Stimulated activated CD8-positive, alpha-beta memory T cell treated with anti-CD3 and anti-CD28 coated beads, Interleukin-4, amount 100 ng/mL, for 48 hours (primary cell): ENCODE results near the gene MEF2C.
"Not testable (repeated sequence)": the region's sequence is repeated elsewhere in the genome, so short reads cannot be mapped to it uniquely, and the experiment has no call there.

Experiments
- DNase-seq: peaks from one replicate; pipeline ENCODE4 v3.0.0-alpha.2; 2020

MEF2C gene

GRCh38 chr5:88825584-88826315, 57.2 kb downstream of the MEF2C start:
- DNase-seq: no peak

- DNase-seq: no peak
Observed at GRCh38 chr5:88824892-88825583, 57.9 kb downstream of the MEF2C start.

GRCh38 chr5:88824141-88824540, 58.8 kb downstream of the MEF2C start:
- DNase-seq: no peak

- DNase-seq: no peak
Observed at GRCh38 chr5:88823201-88823600, 59.8 kb downstream of the MEF2C start.

DNA sequence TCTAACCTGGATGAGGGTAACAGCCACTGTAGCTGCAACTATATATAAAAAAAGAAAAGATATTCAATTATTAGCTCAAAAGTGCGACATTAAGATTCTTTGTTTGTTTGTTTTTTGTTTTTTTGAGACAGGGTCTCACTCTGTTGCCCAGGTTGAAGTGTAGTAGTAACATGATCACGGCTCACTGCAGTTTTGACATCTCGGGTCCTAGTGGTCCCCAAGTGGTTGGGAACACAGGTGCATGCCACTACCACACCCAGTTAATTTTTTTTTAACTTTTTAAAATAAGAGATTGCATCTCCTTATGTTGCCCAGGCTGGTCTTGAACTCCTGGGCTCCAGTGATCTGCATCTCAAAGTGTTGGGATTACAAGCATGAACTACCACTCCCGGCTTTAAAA, 61.8 kb downstream of the MEF2C start:
- no peak for DNase-seq

- no peak for DNase-seq
Observed at GRCh38 chr5:88820581-88820980, 62.4 kb downstream of the MEF2C start.

DNA sequence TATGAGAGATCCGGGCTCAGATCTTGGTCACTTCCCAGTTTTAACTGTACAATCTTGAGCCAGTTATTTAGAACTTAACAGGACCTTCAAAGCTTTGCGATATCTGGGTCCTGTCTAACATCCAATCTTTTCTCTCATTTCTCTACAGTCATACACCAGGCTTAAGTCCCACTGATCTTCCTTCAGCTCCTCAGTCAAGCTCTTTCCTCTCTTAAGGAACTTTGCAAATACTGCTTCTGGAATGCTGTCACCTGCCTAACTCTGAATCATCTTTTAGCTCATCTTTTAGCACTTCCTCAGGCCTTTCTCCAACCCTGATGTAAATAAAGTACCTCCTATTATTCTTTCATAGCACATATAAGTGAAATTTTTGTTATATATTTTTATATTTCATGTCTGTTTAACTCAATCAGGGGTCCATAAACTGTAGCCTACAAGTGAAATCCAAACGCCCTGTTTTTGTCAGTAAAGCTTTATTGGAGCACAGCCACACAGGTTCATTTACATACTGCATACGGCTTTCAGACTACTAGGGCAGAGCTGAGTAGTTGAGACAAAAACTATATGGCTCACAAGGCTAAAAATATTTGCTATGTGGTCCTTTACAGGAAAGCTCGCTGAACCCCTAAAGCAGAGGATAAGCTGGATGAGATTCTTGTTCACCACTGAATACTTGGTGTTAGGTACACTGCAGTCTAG, 63.5 kb downstream of the MEF2C start:
- no peak for DNase-seq

- no peak for DNase-seq
Observed at GRCh38 chr5:88818296-88818695, 64.7 kb downstream of the MEF2C start.

DNA sequence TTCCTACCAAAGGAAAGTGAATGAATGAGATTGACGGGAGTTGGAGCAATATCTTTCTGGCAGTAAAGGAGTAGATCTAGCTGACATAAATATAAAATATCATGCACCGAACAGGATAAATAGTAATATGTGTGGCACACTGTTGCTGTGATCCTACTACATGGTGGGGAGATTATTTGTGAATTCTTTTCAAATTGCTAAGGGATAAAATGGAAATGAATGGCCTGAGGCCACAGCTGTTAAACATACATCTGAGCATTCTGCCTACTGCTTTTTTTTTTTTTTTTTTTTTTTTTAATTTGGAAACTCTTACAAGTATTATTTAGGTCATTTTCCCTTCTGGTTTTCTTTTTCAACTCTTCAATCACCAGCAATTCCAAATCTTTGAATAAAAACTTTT, 66.8 kb downstream of the MEF2C start:
- no peak for DNase-seq

DNA sequence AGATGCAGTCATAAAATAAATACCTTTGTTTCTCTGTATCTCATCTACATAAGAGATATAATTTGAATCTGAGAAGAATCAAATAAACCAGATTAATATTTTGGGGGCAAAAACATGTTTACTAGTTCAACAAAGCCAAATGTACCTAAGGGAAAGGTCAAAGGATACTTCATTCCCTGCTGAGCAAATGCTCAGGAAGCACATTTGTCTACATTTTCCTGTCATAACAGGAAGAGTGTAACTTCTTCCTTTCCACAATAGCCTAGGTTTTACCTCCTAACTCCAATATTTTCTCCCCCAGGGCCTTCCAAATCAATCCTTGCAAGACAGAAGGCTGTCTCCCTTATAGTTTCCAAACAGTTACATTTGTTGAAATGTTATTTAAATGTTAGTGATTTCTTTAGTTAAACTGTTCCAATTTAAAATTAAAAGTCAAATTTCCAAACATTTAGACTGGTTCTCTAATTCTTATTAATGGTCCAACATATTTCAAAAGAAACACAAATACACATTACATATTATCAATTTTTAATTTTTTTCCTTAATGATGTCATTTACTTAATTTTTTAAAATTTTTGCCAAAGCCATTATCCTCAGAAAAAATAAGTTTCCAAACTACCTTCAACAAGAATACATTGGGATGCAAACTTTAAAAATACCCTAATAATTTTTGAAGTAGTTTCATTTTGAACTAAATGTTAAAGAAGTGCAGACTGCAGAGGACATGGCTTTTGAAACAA, 67.8 kb downstream of the MEF2C start:
- no peak for DNase-seq

GRCh38 chr5:88813805-88814575, 69.0 kb downstream of the MEF2C start:
- DNase-seq: no peak

GRCh38 chr5:88813244-88813643, 69.7 kb downstream of the MEF2C start:
- no peak for DNase-seq

DNA sequence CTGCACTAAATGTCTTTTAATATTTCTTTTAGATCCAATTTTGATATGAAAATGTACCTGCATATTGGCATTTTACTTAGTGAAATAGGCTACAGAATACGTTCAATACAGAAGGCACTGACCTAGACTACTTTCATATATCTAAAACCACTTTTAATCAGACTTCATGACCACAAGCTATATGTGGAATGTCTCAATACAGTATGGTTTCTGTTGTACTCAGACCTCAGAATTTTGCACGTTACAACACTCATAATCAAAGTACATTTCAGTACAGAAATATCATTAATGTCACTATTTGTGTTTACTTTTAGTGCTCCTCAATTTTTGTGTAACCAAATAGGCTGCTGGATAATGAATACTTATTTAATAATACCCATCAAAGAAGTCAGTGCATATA, 74.8 kb downstream of the MEF2C start:
- no peak for DNase-seq

DNA sequence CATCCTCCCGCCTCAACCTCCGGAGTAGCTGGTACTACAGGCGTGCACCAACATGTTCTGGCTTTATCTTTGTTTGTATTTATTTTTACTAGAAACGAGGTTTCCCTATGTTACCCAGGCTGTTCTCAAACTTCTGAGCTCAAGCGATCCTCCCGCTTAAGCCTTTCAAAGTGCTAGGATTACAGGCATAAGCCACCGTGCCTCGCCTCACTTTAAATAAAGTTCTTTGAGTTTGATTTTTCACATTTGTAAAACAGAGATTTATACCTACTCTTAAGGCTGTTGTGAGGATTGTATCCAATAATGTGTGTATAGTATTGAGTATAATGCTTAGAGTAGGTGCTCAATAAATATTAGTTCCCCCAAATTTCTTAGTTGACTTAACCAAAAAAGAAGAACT, 75.7 kb downstream of the MEF2C start:
- no peak for DNase-seq

DNA sequence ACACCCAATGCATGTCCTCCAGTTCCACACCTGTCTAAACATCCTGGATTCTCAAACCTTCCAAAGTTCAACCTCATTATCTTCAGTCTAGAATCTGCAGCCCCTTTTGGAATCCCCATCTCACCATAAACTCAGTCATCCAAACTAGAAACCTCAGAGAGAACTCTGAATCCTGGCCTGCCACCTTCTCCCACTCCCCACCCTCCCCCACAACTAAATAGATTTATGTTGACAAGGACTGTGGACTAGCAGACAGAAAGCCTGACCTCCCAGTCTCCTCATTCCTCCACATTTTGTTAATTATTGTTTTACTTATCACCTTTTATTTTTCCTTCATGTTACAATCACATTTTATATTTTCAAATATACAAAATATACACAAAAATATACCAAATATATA, 76.6 kb downstream of the MEF2C start:
- no peak for DNase-seq

DNA sequence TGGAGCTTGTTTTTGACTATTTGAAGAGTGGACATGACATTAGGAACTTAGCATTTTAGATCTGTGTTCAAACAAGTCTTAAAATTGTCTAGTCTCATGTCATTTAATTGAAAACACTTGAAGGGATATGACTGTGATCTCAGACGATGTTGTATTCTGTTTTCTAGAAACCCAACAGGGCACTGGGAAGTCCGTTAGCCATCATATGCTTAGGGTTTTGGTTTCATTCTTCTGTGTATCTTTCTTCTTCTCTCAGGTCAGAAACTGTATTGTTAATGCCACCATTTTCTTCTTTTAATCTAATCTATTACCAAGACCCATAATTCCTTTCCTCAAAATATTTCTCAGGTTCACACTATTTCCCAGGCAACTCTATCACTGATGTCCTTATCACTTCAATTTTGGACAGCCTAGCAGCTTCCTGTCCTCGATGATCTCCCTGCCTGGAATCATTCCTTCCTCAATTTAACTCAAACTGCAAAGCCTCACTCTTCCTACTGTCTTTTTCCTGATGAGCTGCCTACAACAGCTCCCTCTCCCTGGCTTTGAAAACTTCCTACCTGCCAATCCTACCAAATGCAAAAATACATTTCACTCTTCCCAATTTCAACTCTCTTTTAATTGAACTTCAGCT, 77.7 kb downstream of the MEF2C start:
- no peak for DNase-seq

GRCh38 chr5:88804444-88804843, 78.5 kb downstream of the MEF2C start:
- DNase-seq: no peak

- no peak for DNase-seq
Observed at GRCh38 chr5:88803309-88803708, 79.7 kb downstream of the MEF2C start.

- no peak for DNase-seq
Observed at GRCh38 chr5:88799938-88800535, 82.9 kb downstream of the MEF2C start.

GRCh38 chr5:88798933-88799332, 84.1 kb downstream of the MEF2C start:
- DNase-seq: not testable (repeated sequence)

GRCh38 chr5:88793797-88794196, 89.2 kb downstream of the MEF2C start:
- DNase-seq: not testable (repeated sequence)
